ENCODE measurements around the gene C1orf21.
A peak's percentile ranks its signal among the peaks of the same experiment; 100 is the strongest.

C1orf21 gene

GRCh38 chr1:184456189-184456588 lies 69.4 kb downstream of the C1orf21 start:
- DNase-seq = peak; percentile 81

GRCh38 chr1:184457500-184457899 lies 70.7 kb downstream of the C1orf21 start:
- no peak for DNase-seq

GRCh38 chr1:184461321-184461720 lies 74.5 kb downstream of the C1orf21 start:
- no peak for DNase-seq

GRCh38 chr1:184462155-184462554 lies 75.3 kb downstream of the C1orf21 start:
- DNase-seq = peak; percentile 69

- DNase-seq = no peak
These were observed 76.2 kb downstream of the C1orf21 start for GRCh38 chr1:184462990-184463389.

GRCh38 chr1:184463680-184464079 lies 76.9 kb downstream of the C1orf21 start:
- no peak for DNase-seq

GRCh38 chr1:184464757-184465156 lies 77.9 kb downstream of the C1orf21 start:
- no peak for DNase-seq

- no peak for DNase-seq
These were observed 78.8 kb downstream of the C1orf21 start for GRCh38 chr1:184465489-184466146.

GRCh38 chr1:184467295-184467694 lies 80.5 kb downstream of the C1orf21 start:
- no peak for DNase-seq

- DNase-seq = no peak
These were observed 82.6 kb downstream of the C1orf21 start for GRCh38 chr1:184469396-184469795.

GRCh38 chr1:184471686-184472085 lies 84.9 kb downstream of the C1orf21 start:
- no peak for DNase-seq

- DNase-seq = no peak
These were observed 85.3 kb downstream of the C1orf21 start for GRCh38 chr1:184472136-184472535.

GRCh38 chr1:184473176-184473966 lies 86.5 kb downstream of the C1orf21 start:
- DNase-seq = no peak

GRCh38 chr1:184476187-184476586 lies 89.4 kb downstream of the C1orf21 start:
- DNase-seq = no peak

- DNase-seq = no peak
These were observed 92.8 kb downstream of the C1orf21 start for GRCh38 chr1:184479435-184480167.

GRCh38 chr1:184480736-184481135 lies 93.9 kb downstream of the C1orf21 start:
- no peak for DNase-seq

GRCh38 chr1:184482136-184482535 lies 95.3 kb downstream of the C1orf21 start:
- DNase-seq = no peak

GRCh38 chr1:184483101-184483683 lies 96.4 kb downstream of the C1orf21 start:
- DNase-seq = peak; percentile 76

GRCh38 chr1:184485751-184486723 lies 99.2 kb downstream of the C1orf21 start:
- DNase-seq = no peak

- no peak for DNase-seq
These were observed 100.1 kb downstream of the C1orf21 start for GRCh38 chr1:184486761-184487445.

- no peak for DNase-seq
These were observed 100.8 kb downstream of the C1orf21 start for GRCh38 chr1:184487531-184488193.

Data from MV-4-11 (cell line).